NCI-H1694 treated with DMSO at 0.1 percent for 48 hours (cell line): Measurements from ENCODE around the gene CD276.
A peak's percentile ranks its signal among the peaks of the same experiment; 100 is the strongest.
"Not testable (repeated sequence)": the region's sequence is repeated elsewhere in the genome, so short reads cannot be mapped to it uniquely, and the experiment has no call there.

Experiments
- DNase-seq: peaks from one replicate; lab custom pipeline; 2025; lab: John Stamatoyannopoulos, UW

CD276 gene

DNA sequence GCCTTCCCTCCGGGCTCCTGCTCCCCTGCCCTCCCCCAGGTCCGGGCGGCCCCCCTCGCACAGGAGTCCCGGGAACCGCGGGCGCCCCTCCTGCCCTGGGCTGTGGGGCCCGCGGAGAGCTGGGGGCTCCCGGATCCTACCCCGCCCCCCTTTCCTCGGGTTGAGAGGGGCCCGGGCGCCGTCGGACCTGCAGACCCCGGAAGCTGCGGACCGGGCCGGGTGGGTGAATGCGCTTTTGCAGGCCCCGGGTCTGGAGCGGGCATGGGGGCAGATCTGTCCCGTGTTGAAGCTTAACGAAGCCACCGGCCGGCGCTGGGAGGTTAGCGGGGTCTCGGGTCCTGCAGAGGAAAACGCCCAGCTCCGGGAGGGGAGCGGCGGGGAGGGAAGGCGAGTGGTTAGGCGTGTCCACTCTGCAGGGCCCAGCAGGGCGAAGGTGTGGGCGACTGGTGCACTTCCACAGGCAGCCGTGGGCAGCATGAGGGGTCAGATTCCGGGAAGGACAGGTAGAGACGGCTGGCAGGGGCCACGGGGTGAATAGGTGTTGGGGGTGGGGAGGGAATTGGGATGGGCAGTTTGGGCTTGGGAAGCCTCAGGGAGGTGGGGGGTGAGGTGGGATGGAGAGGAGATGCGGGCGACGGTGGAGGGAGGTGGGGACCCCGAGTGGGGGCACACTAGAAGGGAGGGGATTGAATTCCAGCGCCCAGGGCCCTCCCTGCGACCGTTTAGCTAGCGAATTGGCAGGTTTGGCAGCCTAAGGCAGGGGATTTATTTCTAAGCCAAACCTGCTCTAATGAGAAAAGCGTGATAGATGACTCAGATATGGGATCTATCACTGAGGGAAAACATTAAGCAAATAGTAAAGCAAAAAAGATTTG is 635 bp downstream of the CD276 start:
- no peak for DNase-seq

- DNase-seq, result no peak
These were observed 1.8 kb downstream of the CD276 start for GRCh38 chr15:73685981-73686380.

- no peak for DNase-seq
These were observed 2.6 kb downstream of the CD276 start for GRCh38 chr15:73686781-73687256.

- no peak for DNase-seq
These were observed 3.2 kb downstream of the CD276 start for GRCh38 chr15:73687351-73687750.

GRCh38 chr15:73688455-73688854 is 4.3 kb downstream of the CD276 start:
- no peak for DNase-seq

DNA sequence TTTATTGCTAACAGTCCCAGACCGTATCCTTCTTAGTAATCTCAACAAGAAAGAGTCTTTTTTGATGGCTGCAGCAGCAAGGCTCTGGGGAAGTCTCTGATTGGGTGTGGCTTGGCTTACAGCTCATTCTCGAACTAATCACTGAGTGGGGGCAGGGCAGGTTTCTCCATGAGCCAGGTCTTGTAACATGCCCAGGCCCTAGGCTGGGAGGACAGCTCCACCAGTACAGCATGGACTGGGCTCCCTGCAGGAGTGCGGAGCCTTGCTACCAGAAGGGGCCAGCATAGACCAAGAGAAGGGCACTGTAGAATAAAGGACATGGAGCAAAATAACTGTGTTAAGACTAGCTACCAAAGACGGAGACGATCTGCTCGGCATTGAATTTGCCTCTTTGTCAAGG is 7.2 kb downstream of the CD276 start:
- no peak for DNase-seq

- DNase-seq, result no peak
These were observed 10.2 kb downstream of the CD276 start for GRCh38 chr15:73694419-73694818.

DNA sequence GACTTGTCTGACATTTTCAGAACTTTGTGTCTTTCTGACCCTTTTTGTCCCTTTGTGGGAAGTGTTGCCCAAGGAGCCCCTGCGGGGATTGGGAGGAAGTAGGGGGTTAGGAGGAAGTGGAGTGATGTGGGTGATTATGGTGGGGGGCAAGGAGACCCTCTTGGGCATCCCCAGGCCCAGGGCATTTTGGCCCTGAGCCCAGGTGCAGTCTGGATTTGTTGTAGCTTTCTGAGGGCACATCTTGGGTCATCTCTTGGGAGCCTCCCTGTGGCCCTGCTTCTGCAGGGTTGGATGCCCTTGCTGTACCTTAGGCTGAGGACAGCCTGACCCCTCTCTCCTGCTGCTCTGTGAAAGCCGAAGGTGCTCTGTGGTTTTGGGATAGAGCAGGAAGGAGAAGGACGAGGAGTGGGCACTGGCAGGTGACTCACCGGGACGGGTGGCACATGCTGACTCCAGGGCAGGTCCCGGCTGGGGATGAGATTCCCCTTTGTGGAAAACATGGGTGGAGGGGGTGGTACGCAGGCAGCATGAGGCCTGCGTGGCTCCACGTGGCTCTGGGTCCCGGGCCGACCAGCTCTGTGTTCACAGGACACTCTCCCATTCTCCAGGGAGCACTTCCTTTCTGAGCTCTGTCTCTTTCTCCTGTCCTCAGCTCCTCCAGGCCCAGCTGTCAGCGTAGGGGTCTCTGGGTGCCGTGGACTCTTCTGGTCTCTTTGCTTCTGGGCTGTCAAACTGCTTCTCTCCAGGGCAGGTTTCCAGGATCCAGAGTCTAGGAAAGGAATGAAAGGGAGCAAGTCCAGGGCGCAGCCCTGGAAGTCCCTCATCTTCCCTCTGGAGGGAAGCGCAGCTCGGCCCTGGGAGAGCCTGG is 11.8 kb downstream of the CD276 start:
- no peak for DNase-seq

- DNase-seq, result no peak
These were observed 12.4 kb downstream of the CD276 start for GRCh38 chr15:73696641-73697001.

DNA sequence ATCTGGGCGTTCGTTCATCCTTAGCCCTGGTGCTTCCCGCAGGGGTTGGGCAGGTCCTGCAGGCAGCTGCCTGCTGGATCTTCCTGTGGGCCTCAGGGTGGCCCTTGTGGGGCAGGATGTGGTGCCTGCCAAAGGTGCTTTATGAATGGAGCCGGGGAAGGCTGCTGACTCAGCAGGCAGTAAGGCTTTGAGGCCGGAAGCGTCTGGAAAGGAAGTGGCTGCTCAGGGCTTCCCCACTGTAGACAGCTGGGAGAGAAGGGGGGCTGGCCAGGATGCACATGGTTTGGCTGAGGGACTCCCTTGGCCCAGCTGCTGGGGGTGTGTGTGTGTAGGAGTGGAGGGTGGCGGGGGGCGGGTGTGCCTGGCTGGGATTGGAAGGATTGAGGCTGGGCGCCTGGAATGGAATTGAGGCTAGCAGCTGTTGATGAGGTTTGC is 12.9 kb downstream of the CD276 start:
- DNase-seq, result peak; percentile 61

GRCh38 chr15:73699249-73700040 is 15.3 kb downstream of the CD276 start:
- no peak for DNase-seq

- DNase-seq, result peak; percentile 65
These were observed 16.1 kb downstream of the CD276 start for GRCh38 chr15:73700041-73700842.

GRCh38 chr15:73702311-73703239 is 18.4 kb downstream of the CD276 start:
- DNase-seq, result not testable (repeated sequence)

DNA sequence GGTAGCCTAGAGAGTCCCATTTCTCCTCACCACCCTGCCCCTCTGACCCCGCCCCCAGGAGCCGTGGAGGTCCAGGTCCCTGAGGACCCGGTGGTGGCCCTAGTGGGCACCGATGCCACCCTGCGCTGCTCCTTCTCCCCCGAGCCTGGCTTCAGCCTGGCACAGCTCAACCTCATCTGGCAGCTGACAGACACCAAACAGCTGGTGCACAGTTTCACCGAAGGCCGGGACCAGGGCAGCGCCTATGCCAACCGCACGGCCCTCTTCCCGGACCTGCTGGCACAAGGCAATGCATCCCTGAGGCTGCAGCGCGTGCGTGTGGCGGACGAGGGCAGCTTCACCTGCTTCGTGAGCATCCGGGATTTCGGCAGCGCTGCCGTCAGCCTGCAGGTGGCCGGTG is 19.4 kb downstream of the CD276 start:
- peak; percentile 1 for DNase-seq

DNA sequence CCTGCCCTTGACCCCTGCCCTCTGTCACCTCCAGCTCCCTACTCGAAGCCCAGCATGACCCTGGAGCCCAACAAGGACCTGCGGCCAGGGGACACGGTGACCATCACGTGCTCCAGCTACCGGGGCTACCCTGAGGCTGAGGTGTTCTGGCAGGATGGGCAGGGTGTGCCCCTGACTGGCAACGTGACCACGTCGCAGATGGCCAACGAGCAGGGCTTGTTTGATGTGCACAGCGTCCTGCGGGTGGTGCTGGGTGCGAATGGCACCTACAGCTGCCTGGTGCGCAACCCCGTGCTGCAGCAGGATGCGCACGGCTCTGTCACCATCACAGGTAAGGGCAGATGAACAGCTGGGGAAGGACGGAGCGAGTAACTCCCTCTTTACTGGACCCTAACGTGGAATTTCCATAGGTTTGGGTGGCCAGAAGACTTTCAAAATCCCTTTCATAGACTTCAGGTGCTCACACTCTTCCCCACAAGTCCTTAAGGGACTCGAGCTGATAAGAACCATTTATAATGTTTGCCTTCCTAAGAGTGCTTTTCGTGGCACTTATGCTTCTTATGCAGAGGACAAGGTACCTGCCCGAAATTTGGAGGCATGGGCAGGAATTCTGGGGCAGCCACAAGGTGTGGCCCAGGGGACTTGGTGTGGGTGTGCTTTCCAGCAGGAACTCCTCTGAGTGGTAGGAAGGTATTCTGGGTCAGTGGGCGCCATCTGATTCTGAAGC is 20.1 kb downstream of the CD276 start:
- DNase-seq, result not testable (repeated sequence)

- DNase-seq, result peak; percentile 44
These were observed 20.9 kb downstream of the CD276 start for GRCh38 chr15:73704869-73705645.

- DNase-seq, result no peak
These were observed 24.5 kb downstream of the CD276 start for GRCh38 chr15:73708691-73709090.

DNA sequence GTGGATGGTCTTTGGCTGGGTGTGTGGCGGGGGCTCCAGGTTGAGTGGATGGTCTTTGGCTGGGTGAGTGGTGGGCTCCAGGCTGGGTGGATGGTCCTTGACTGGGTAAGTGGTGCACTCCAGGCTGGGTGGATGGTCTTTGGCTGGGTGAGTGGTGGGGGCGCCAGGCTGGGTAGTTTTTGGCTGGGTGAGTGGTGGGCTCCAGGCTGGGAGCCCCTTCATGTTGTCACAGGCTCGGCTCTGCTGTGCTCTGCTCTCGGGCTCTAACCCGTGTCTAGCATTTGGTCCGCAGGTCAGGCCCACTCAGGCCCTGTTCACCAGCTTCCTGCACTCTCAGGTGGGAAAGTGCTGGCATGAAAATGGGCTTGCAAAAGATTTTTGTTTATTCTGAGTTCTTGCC is 25.1 kb downstream of the CD276 start:
- DNase-seq, result no peak

- DNase-seq, result no peak
These were observed 25.5 kb downstream of the CD276 start for GRCh38 chr15:73709686-73710085.
